Measurements from ENCODE around the gene KLHL24. TPM values are rescaled to one million over a fixed set of nuclear protein-coding genes. Genes with fewer than 3 reads are reported as not detected.
"Not testable (repeated sequence)": the region's sequence is repeated elsewhere in the genome, so short reads cannot be mapped to it uniquely, and the experiment has no call there.

Gene KLHL24
- total and polyA plus RNA-seq, 2 experiments from 2014 or later: 8.2 to 51.0 TPM

GRCh38 chr3:183688874-183689273 is 53.5 kb downstream of the KLHL24 start (continued):
- TF ChIP-seq ZNF462 (CRISPR knock-in tag; IDR thresholded peaks at IDR 0.05) (no peak), POLR2AphosphoS5 (IDR thresholded peaks at IDR 0.05; ENCODE audit: low read depth) (no peak), ETS1 (IDR thresholded peaks at IDR 0.05) (no peak), CTCF (conservative IDR thresholded peaks at IDR 0.05; ENCODE audit: low read depth in 2 of 2) (no peak), NANOG (IDR thresholded peaks at IDR 0.05; ENCODE audit: borderline replicate concordance) (no peak), CREB1 (CRISPR knock-in tag; IDR thresholded peaks at IDR 0.05; ENCODE audit: low read depth) (no peak), ZNF114 (CRISPR knock-in tag; IDR thresholded peaks at IDR 0.05) (no peak)

GRCh38 chr3:183689621-183690020 is 54.2 kb downstream of the KLHL24 start:
- not testable (repeated sequence) for DNase-seq (ENCODE audit: low spot score); H3K36me3 Mint-ChIP-seq (ENCODE audit: low read depth); H3K4me3 ChIP-seq; H4K20me1 ChIP-seq (replicated peaks; ENCODE audit: insufficient read depth); H3K27ac Mint-ChIP-seq; H3K27me3 Mint-ChIP-seq (ENCODE audit: insufficient read depth, low read depth, poor library complexity); H3K4me3 Mint-ChIP-seq; H3K9me2 ChIP-seq (ENCODE audit: insufficient read depth); H2AFZ ChIP-seq; ATAC-seq; H3K27ac ChIP-seq (ENCODE audit: low read depth); H3K4me2 ChIP-seq; H3K36me3 ChIP-seq (ENCODE audit: insufficient read depth); H3K4me1 Mint-ChIP-seq; H3K4me1 ChIP-seq (ENCODE audit: insufficient read depth); H3K27me3 ChIP-seq (ENCODE audit: insufficient read depth); H3F3A ChIP-seq (replicated peaks; ENCODE audit: low read depth); H3K9me3 Mint-ChIP-seq; H3K79me2 ChIP-seq (replicated peaks; ENCODE audit: insufficient read depth)
